H9 (cell line): Measurements from ENCODE around the gene CSNK1A1L. TPM values are rescaled to one million over a fixed set of nuclear protein-coding genes. Genes with fewer than 3 reads are reported as not detected.

ENCODE experiments used
- DNase-seq: peaks from one replicate; pipeline ENCODE4 v3.0.0-alpha.2; 2017
- H2AFZ ChIP-seq: one replicate; pipeline ENCODE4 v1.6.1; 2013; ENCODE audit warnings: mild to moderate bottlenecking, low read length, control low read depth, moderate library complexity
- H2AK5ac ChIP-seq: 2 replicates; pipeline ENCODE4 v1.6.1; 2013; ENCODE audit warnings: low read length, control low read depth, mixed read lengths; ENCODE audit not compliant: insufficient read length
- H2BK120ac ChIP-seq: one replicate; pipeline ENCODE4 v1.6.1; 2013; ENCODE audit warnings: low read depth, mild to moderate bottlenecking, low read length, control low read depth, inconsistent platforms; ENCODE audit not compliant: poor library complexity, severe bottlenecking
- H2BK12ac ChIP-seq: 2 replicates; pipeline ENCODE4 v1.6.1; 2013; ENCODE audit warnings: low read length, control low read depth, mixed read lengths, low read depth; ENCODE audit not compliant: insufficient read length
- H2BK15ac ChIP-seq: 2 replicates; pipeline ENCODE4 v1.6.1; 2013; ENCODE audit warnings: low read depth, low read length, control low read depth
- H2BK20ac ChIP-seq: one replicate; pipeline ENCODE4 v1.6.1; 2013; ENCODE audit warnings: low read depth, mild to moderate bottlenecking, low read length, control low read depth, inconsistent platforms; ENCODE audit not compliant: poor library complexity, severe bottlenecking
- H2BK5ac ChIP-seq: 2 replicates; pipeline ENCODE4 v1.6.1; 2013; ENCODE audit warnings: low read length, control low read depth, mixed read lengths; ENCODE audit not compliant: insufficient read length
- H3K14ac ChIP-seq: 2 replicates; pipeline ENCODE4 v1.6.1; 2013; ENCODE audit warnings: low read length, control low read depth; ENCODE audit not compliant: insufficient read depth
- H3K18ac ChIP-seq: 2 replicates; pipeline ENCODE4 v1.6.1; 2013; ENCODE audit warnings: low read depth, mild to moderate bottlenecking, mixed read lengths, low read length, control low read depth; ENCODE audit not compliant: insufficient read length
- H3K23ac ChIP-seq: 2 replicates; pipeline ENCODE4 v1.6.1; 2013; ENCODE audit warnings: low read length, control low read depth, mixed read lengths, low read depth; ENCODE audit not compliant: insufficient read length
- H3K23me2 ChIP-seq: 2 replicates; pipeline ENCODE4 v1.6.1; 2013; ENCODE audit warnings: low read depth, mild to moderate bottlenecking, mixed read lengths, low read length, control low read depth; ENCODE audit not compliant: insufficient read length, poor library complexity, severe bottlenecking
- H3K27ac ChIP-seq: 2 replicates; pipeline ENCODE4 v1.5.1; 2013; ENCODE audit warnings: low read length, control low read depth, mixed read lengths, low read depth; ENCODE audit not compliant: insufficient read length
- H3K27me3 ChIP-seq: 2 replicates; pipeline ENCODE4 v1.6.1; 2013; ENCODE audit warnings: low read length, control low read depth, inconsistent platforms; ENCODE audit not compliant: insufficient read depth
- H3K4ac ChIP-seq: 2 replicates; pipeline ENCODE4 v1.6.1; 2013; ENCODE audit warnings: low read depth, mild to moderate bottlenecking, control low read depth, inconsistent platforms, low read length, moderate library complexity
- H3K4me1 ChIP-seq: 2 replicates; pipeline ENCODE4 v1.6.1; 2013; ENCODE audit warnings: low read length, control low read depth, inconsistent platforms; ENCODE audit not compliant: insufficient read depth
- H3K4me2 ChIP-seq: 2 replicates; pipeline ENCODE4 v1.6.1; 2013; ENCODE audit warnings: low read length, control low read depth, mixed read lengths; ENCODE audit not compliant: insufficient read length, insufficient read depth
- H3K56ac ChIP-seq: 2 replicates; pipeline ENCODE4 v1.6.1; 2013; ENCODE audit warnings: low read depth, mild to moderate bottlenecking, mixed read lengths, low read length, control low read depth; ENCODE audit not compliant: insufficient read length
- H3K79me1 ChIP-seq: 2 replicates; pipeline ENCODE4 v1.6.1; 2013; ENCODE audit warnings: low read depth, mild to moderate bottlenecking, moderate library complexity, low read length, control low read depth, inconsistent platforms; ENCODE audit not compliant: insufficient read depth, poor library complexity, severe bottlenecking
- H3K79me2 ChIP-seq: 2 replicates; pipeline ENCODE4 v1.6.1; 2013; ENCODE audit warnings: low read length, control low read depth, inconsistent platforms; ENCODE audit not compliant: insufficient read depth
- H3K9ac ChIP-seq: 2 replicates; pipeline ENCODE4 v1.6.1; 2013; ENCODE audit warnings: low read length, control low read depth, mixed read lengths; ENCODE audit not compliant: insufficient read length; ENCODE audit errors: extremely low read depth
- H3K9me3 ChIP-seq: one replicate; pipeline ENCODE4 v1.6.1; 2013; ENCODE audit warnings: low read depth, low read length, inconsistent platforms; ENCODE audit not compliant: control insufficient read depth
- H3T11ph ChIP-seq: one replicate; pipeline ENCODE4 v1.6.1; 2013; ENCODE audit warnings: mild to moderate bottlenecking, low read length, control low read depth, inconsistent platforms
- H4K20me1 ChIP-seq: one replicate; pipeline ENCODE4 v1.6.1; 2013; ENCODE audit not compliant: control insufficient read depth, insufficient read length, insufficient read depth
- H4K5ac ChIP-seq: 2 replicates; pipeline ENCODE4 v1.6.1; 2013; ENCODE audit warnings: low read depth, mild to moderate bottlenecking, mixed read lengths, low read length, control low read depth; ENCODE audit not compliant: insufficient read length
- H4K8ac ChIP-seq: replicated peaks from 2 replicates; pipeline ENCODE4 v1.6.1; 2013; ENCODE audit warnings: low read length, control low read depth, mixed read lengths, low read depth; ENCODE audit not compliant: insufficient read length
- H4K91ac ChIP-seq: 2 replicates; pipeline ENCODE4 v1.6.1; 2013; ENCODE audit warnings: low read depth, mild to moderate bottlenecking, moderate library complexity, mixed read lengths, low read length, control low read depth; ENCODE audit not compliant: insufficient read length
- H3K27ac Mint-ChIP-seq, 3 experiments: 2 replicates in 2 of 3; 3 replicates in 1 of 3; pipeline ENCODE4 v1.8.0; 2020 to 2021; ENCODE audit warnings: mixed read lengths in 3 of 3, mild to moderate bottlenecking in 1 of 3, moderate library complexity in 1 of 3
- H3K27me3 Mint-ChIP-seq: 2 replicates; pipeline ENCODE4 v1.8.0; 2021; ENCODE audit warnings: low read depth, mild to moderate bottlenecking, moderate library complexity, mixed read lengths
- H3K36me3 Mint-ChIP-seq, 3 experiments: 2 replicates in 2 of 3; 3 replicates in 1 of 3; pipeline ENCODE4 v1.8.0; 2020 to 2021; ENCODE audit warnings: low read depth in 3 of 3, mixed read lengths in 3 of 3; ENCODE audit not compliant: insufficient read depth in 1 of 3
- H3K4me1 Mint-ChIP-seq, 2 experiments: 2 replicates each; pipeline ENCODE4 v1.8.0; 2020; ENCODE audit warnings: mixed read lengths in 2 of 2
- H3K4me3 Mint-ChIP-seq, 2 experiments: 2 replicates in 1 of 2; 3 replicates in 1 of 2; pipeline ENCODE4 v1.8.0; 2020 to 2021; ENCODE audit warnings: mild to moderate bottlenecking in 2 of 2, mixed read lengths in 2 of 2, moderate library complexity in 1 of 2
- H3K9me3 Mint-ChIP-seq, 2 experiments: 2 replicates in 1 of 2; 3 replicates in 1 of 2; pipeline ENCODE4 v1.8.0; 2020; ENCODE audit warnings: mild to moderate bottlenecking in 2 of 2, mixed read lengths in 2 of 2, moderate library complexity in 1 of 2
- CTCF ChIP-seq: fragments of 200-600 bp; sonication (generic); conservative IDR thresholded peaks from 3 replicates; pipeline ENCODE4 v1.8.0; 2021; ENCODE audit warnings: antibody characterized with exemption, mild to moderate bottlenecking
- total RNA-seq: library from RNA; stranded (reverse); gene quantifications from 2 replicates; pipeline ENCODE4 v1.2.1, GENCODE V29; 2021

CSNK1A1L gene
- total RNA-seq, 1 experiment from 2014 or later = not detected

GRCh38 chr13:37144661-37145060 is 39.2 kb upstream of the CSNK1A1L start:
- Histone ChIP-seq H3K18ac (no peak overlapping the region), H4K20me1 (no peaks in the 10 kb centered on the region), H3K9ac (no peak overlapping the region), H2BK120ac (no peak overlapping the region), H3K14ac (no peak overlapping the region), H3K27me3 (no peaks in the 10 kb centered on the region), H2BK15ac (no peak overlapping the region), H4K5ac (no peak overlapping the region), H2AFZ (no peak overlapping the region), H2BK20ac (no peak overlapping the region), H2BK5ac (no peak overlapping the region), H3K9me3 (no peaks in the 10 kb centered on the region), H3K23me2 (no peaks in the 10 kb centered on the region), H3K79me1 (no peaks in the 10 kb centered on the region), H3K4me1 (no peaks in the 10 kb centered on the region), H3K4me2 (no peak overlapping the region), H2AK5ac (no peak overlapping the region), H2BK12ac (no peak overlapping the region), H3K27ac (no peak overlapping the region), H3K56ac (no peak overlapping the region), H3T11ph (no peak overlapping the region), H3K23ac (no peak overlapping the region), H3K4ac (no peak overlapping the region), H3K79me2 (no peaks in the 10 kb centered on the region), H4K91ac (no peak overlapping the region), H4K8ac (no peak overlapping the region)
- Mint-ChIP-seq H3K4me1 (peaks cover 0 to 3% of the 10 kb centered on the region in 2 experiments; a peak in 1 of 4 replicates), H3K27ac (no peak overlapping the region; a peak in 1 of 7 replicates), H3K27me3 (no peaks in the 10 kb centered on the region), H3K9me3 (no peaks in the 10 kb centered on the region), H3K36me3 (no peaks in the 10 kb centered on the region), H3K4me3 (no peak overlapping the region)
- no peak for DNase-seq
- TF ChIP-seq CTCF = no peak
